ENCODE measurements around the gene FGGY.
"Not testable (repeated sequence)": the region's sequence is repeated elsewhere in the genome, so short reads cannot be mapped to it uniquely, and the experiment has no call there.

The FGGY gene

GRCh38 chr1:59296358-59297256 lies at the start of gene FGGY:
TSS of gene FGGY (plus strand) at chr1:59297094. CDS start at chr1:59321550, 24,456 bp downstream.
- DNase-seq = peak; percentile 62 to 98 (median 91)

- no peak for DNase-seq
These were observed 48.1 kb upstream of the FGGY start for GRCh38 chr1:59248758-59249157.

GRCh38 chr1:59249396-59250137 lies 47.3 kb upstream of the FGGY start:
- DNase-seq = peak in 27 of 58 donors; percentile 1 to 73 (median 20)

GRCh38 chr1:59251061-59251460 lies 45.8 kb upstream of the FGGY start:
- DNase-seq = not testable (repeated sequence)

GRCh38 chr1:59256429-59256828 lies 40.5 kb upstream of the FGGY start:
- DNase-seq = not testable (repeated sequence)

GRCh38 chr1:59258412-59259032 lies 38.4 kb upstream of the FGGY start:
- no peak for DNase-seq

GRCh38 chr1:59261537-59261936 lies 35.4 kb upstream of the FGGY start:
- no peak for DNase-seq

- DNase-seq = no peak
These were observed 34.3 kb upstream of the FGGY start for GRCh38 chr1:59262631-59263030.

- DNase-seq = no peak
These were observed 33.8 kb upstream of the FGGY start for GRCh38 chr1:59263111-59263510.

GRCh38 chr1:59265622-59266021 lies 31.3 kb upstream of the FGGY start:
- DNase-seq = no peak

- no peak for DNase-seq
These were observed 30.5 kb upstream of the FGGY start for GRCh38 chr1:59266180-59266926.

- DNase-seq = no peak
These were observed 30.0 kb upstream of the FGGY start for GRCh38 chr1:59266927-59267293.

GRCh38 chr1:59268406-59268805 lies 28.5 kb upstream of the FGGY start:
- no peak for DNase-seq

- DNase-seq = no peak
These were observed 25.2 kb upstream of the FGGY start for GRCh38 chr1:59271561-59272260.

GRCh38 chr1:59272507-59272906 lies 24.4 kb upstream of the FGGY start:
- DNase-seq = no peak

GRCh38 chr1:59276439-59276851 lies 20.4 kb upstream of the FGGY start:
- no peak for DNase-seq

- DNase-seq = no peak
These were observed 18.0 kb upstream of the FGGY start for GRCh38 chr1:59278780-59279354.

GRCh38 chr1:59279645-59280044 lies 17.2 kb upstream of the FGGY start:
- no peak for DNase-seq

GRCh38 chr1:59282951-59283350 lies 13.9 kb upstream of the FGGY start:
- DNase-seq = no peak

GRCh38 chr1:59285691-59286090 lies 11.2 kb upstream of the FGGY start:
- DNase-seq = no peak

Data from anterior cingulate cortex (tissue), 58 donors.